ENCODE measurements around the gene C2orf80.
"Not testable (repeated sequence)": the region's sequence is repeated elsewhere in the genome, so short reads cannot be mapped to it uniquely, and the experiment has no call there.

C2orf80 gene

GRCh38 chr2:208127090-208127489 is 62.7 kb downstream of the C2orf80 start:
- H3K4me3 ChIP-seq (replicated peaks; ENCODE audit: low read depth, low read length), result no peak overlapping the region
- no peak for DNase-seq (ENCODE audit: low read depth)
- TF ChIP-seq CTCF (IDR thresholded peaks at IDR 0.05; ENCODE audit: low read length, missing control alignments), result no peak

DNA sequence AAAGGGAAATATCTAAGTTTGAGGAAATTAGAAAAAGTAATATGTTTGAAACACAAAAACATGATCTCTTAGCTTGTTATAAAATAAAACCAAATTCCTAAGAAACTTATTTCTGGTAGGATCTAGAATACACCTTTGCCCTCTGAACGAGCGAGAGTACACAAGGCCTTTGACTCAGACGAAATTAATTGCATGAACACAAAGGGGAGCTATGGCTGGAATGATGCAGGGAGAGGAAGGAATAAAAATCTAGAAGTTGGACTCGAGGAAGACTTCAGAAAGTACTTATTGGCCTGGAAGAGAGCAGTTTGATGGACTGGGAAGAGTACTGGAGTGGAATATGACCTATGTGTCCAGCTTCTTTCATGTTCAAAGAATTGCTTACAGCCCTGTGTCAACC is 64.6 kb downstream of the C2orf80 start:
- H3K4me3 ChIP-seq (replicated peaks; ENCODE audit: low read depth, low read length), result no peak overlapping the region
- TF ChIP-seq CTCF (IDR thresholded peaks at IDR 0.05; ENCODE audit: low read length, missing control alignments), result no peak
- DNase-seq (ENCODE audit: low read depth), result no peak

- DNase-seq (ENCODE audit: low read depth); H3K4me3 ChIP-seq (replicated peaks; ENCODE audit: low read depth, low read length): not testable (repeated sequence)
Observed at GRCh38 chr2:208124013-208124715, 65.7 kb downstream of the C2orf80 start, which contains the start of gene CRYGD. TSS of gene CRYGD (minus strand) at chr2:208124524. CDS start at chr2:208124473, 51 bp downstream.

- no peak for TF ChIP-seq CTCF (IDR thresholded peaks at IDR 0.05; ENCODE audit: low read length, missing control alignments)
- DNase-seq (ENCODE audit: low read depth), result no peak
- H3K4me3 ChIP-seq (replicated peaks; ENCODE audit: low read depth, low read length), result no peak overlapping the region
Observed at GRCh38 chr2:208122248-208122647, 67.6 kb downstream of the C2orf80 start.

GRCh38 chr2:208118918-208119317 is 70.9 kb downstream of the C2orf80 start:
- no peak for TF ChIP-seq CTCF (IDR thresholded peaks at IDR 0.05; ENCODE audit: low read length, missing control alignments)
- DNase-seq (ENCODE audit: low read depth), result no peak
- H3K4me3 ChIP-seq (replicated peaks; ENCODE audit: low read depth, low read length), result no peak overlapping the region

- not testable (repeated sequence) for H3K4me3 ChIP-seq (replicated peaks; ENCODE audit: low read depth, low read length); DNase-seq (ENCODE audit: low read depth)
Observed at GRCh38 chr2:208117390-208117789, 72.4 kb downstream of the C2orf80 start.
